GM12801 (cell line): ENCODE measurements around the gene IKBKE.

ENCODE experiments used
- TF ChIP-seq, protein P1 (sequence below): IDR thresholded peaks from one replicate; pipeline ENCODE4 v1.5.1; 2011; ENCODE audit warnings: control low read depth; ENCODE audit not compliant: insufficient read length; ENCODE audit errors: extremely low read depth

The IKBKE gene

GRCh38 chr1:206463137-206463536 lies 7.1 kb upstream of the IKBKE start:
- TF ChIP-seq, protein P1, sequence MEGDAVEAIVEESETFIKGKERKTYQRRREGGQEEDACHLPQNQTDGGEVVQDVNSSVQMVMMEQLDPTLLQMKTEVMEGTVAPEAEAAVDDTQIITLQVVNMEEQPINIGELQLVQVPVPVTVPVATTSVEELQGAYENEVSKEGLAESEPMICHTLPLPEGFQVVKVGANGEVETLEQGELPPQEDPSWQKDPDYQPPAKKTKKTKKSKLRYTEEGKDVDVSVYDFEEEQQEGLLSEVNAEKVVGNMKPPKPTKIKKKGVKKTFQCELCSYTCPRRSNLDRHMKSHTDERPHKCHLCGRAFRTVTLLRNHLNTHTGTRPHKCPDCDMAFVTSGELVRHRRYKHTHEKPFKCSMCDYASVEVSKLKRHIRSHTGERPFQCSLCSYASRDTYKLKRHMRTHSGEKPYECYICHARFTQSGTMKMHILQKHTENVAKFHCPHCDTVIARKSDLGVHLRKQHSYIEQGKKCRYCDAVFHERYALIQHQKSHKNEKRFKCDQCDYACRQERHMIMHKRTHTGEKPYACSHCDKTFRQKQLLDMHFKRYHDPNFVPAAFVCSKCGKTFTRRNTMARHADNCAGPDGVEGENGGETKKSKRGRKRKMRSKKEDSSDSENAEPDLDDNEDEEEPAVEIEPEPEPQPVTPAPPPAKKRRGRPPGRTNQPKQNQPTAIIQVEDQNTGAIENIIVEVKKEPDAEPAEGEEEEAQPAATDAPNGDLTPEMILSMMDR: no peak

GRCh38 chr1:206463911-206464310 lies 6.4 kb upstream of the IKBKE start:
- TF ChIP-seq, protein P1: no peak

GRCh38 chr1:206464456-206464964 lies 5.8 kb upstream of the IKBKE start:
- TF ChIP-seq, protein P1: no peak

- TF ChIP-seq, protein P1: no peak
Measured at GRCh38 chr1:206465951-206466350, 4.3 kb upstream of the IKBKE start.

DNA sequence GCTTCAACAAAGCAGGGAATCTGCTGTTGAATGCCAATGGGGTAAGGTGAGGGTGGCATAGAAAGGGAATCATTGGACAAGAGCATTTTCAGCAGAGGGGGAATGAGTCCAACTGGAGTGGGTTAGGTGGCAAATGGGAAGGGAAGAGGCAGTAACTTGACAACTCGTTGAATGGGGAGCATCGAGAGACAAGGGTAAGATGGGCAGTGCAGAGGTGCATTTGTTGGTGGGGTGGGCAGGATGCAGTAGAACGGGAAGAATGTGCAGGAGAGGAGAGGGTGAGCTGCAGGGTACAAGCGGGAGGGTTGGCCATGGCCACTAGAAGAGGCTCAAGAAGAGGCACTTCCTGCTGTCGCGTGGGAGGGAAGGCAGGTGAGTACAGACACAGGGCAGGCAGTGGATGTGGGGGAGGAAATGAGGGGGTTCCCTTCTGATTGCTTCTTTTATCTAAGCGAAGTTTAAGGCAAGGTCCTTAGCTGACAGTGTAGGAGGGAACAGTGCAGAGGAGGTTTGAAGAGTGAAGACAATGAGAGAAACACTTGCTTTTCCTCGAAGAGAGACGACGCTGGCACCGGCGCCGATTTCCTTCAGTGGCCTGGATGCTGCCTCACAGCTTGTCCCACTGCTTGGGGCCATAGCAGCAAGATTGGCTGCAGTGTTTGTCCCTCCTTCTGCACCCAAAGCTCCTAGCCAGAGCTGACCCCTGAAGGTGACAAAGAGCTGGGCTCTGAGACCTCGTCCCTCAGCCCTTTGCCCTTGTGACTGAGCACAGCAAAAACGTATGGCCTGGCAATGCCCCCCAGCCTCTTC lies 3.2 kb upstream of the IKBKE start:
- TF ChIP-seq, protein P1: no peak

DNA sequence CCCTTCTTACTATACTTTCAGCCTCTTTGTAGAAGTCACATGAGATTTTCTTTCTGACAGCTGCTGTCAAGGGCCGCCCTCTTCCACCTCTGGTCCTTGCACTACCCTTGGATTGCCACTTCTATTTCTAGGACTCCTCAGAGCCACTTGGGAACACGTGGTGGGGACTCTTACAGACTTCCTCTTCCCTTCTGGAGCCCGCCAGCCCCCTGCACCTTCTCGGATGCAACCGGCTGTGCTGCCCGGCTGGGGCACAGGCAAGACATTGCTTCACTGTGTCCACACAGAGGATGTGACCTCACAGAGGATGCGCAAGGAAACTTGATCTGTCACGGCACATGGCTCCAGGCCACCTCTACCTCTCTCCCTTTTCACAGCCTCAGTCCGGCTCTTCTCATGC lies 2.4 kb upstream of the IKBKE start:
- TF ChIP-seq, protein P1: no peak

DNA sequence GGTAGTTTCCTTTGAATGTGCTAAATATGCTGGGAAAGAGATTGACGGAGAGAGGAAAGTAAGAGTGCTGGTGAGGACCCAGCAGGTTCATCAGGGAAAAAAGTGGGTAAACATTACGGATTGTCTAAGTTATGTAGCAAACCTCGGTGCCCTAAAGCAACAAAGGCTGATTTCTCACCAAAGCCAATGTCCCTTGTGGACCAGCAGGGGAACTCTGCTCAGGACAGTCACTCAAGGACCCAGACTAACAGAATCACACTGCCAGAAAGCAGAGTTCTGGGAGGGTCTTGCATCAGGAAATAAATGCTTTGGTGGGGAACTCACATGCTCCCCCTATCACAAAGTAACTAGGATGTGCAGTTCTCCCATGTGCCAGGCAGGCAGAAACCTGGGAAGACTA lies 1.7 kb upstream of the IKBKE start:
- TF ChIP-seq, protein P1: no peak
